ENCODE measurements around the gene CREBBP.

DNA sequence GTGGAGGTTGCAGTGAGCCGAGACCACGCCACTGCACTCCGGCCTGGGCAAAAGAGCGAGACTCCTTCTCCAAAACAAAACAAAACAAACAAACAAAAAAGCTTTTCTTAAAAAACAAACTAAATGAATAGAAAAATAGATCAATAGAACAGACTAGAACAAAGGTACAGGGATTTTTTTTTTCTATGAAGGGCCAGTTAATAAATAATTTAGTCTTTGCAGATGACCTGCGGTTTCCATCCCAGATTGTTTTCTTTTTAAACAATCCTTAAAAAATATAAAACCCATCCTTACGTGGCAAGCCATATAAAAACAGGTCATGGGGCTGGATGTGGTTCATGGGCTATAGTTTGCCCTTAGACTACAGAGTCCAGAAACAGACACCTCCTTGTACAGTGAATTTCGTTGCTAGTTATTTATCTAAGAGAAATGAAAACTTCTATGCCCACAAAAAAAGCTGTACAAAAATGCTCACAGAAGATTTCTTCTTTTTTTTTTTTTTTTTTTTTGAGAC is 45.4 kb downstream of the CREBBP start:
- no peak for TF ChIP-seq POLR2A (IDR thresholded peaks at IDR 0.05)
- TF ChIP-seq, protein P1, sequence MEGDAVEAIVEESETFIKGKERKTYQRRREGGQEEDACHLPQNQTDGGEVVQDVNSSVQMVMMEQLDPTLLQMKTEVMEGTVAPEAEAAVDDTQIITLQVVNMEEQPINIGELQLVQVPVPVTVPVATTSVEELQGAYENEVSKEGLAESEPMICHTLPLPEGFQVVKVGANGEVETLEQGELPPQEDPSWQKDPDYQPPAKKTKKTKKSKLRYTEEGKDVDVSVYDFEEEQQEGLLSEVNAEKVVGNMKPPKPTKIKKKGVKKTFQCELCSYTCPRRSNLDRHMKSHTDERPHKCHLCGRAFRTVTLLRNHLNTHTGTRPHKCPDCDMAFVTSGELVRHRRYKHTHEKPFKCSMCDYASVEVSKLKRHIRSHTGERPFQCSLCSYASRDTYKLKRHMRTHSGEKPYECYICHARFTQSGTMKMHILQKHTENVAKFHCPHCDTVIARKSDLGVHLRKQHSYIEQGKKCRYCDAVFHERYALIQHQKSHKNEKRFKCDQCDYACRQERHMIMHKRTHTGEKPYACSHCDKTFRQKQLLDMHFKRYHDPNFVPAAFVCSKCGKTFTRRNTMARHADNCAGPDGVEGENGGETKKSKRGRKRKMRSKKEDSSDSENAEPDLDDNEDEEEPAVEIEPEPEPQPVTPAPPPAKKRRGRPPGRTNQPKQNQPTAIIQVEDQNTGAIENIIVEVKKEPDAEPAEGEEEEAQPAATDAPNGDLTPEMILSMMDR (IDR thresholded peaks at IDR 0.05): no peak
